Spleen (tissue), 7 donors: Measurements from ENCODE around the gene FAM222A.

Experiments
- POLR2A ChIP-seq, 3 donors: fragments of 450-650 bp; IDR thresholded peaks; one replicate each; pipeline ENCODE4 v1.5.1; 2017; ENCODE audit warnings: antibody characterized with exemption in 3 of 3, mild to moderate bottlenecking in 1 of 3
- TF ChIP-seq, protein P1 (sequence below), 11 experiments: fragments of 200-600 bp in 7 of 11; fragments of 450-650 bp in 4 of 11; sonication (generic) in 4 of 11; IDR thresholded peaks in 8 of 11; conservative IDR thresholded peaks in 3 of 11; 1 replicate in 7 of 11; 2 replicates in 4 of 11; pipeline versions ENCODE4 v1.4.0 to v1.8.0; 2016 to 2021; ENCODE audit warnings: antibody characterized with exemption in 11 of 11, inconsistent platforms in 4 of 11, mild to moderate bottlenecking in 1 of 11
- donor health status: DM: no; HTN: no; CAD: no; lungs with moderate emphysema.
- donor health status: DM: no; HTN: no; CAD: no.
- donor health status: DM: no; HTN: no; CAD: no.

DNA sequence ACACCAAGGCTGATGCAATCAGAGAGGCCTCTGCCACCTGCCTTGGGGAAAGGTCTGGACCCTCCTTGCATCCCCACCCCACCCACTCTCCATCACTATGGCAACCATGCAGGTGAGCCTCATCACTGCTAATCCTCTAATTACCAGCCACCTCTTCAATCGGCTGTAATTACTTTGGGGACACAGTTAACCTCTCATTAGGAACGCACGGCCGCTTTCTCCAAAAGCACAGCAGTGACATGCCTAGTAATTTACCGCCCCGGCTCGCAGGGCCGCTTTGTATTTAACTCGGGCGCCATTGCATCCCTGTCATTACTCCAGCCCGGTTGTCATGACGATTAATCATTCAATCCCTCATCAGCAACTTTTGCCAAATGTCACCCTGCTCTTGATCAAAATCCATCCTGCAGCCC lies 36.3 kb upstream of the FAM222A start:
- TF ChIP-seq, protein P1, sequence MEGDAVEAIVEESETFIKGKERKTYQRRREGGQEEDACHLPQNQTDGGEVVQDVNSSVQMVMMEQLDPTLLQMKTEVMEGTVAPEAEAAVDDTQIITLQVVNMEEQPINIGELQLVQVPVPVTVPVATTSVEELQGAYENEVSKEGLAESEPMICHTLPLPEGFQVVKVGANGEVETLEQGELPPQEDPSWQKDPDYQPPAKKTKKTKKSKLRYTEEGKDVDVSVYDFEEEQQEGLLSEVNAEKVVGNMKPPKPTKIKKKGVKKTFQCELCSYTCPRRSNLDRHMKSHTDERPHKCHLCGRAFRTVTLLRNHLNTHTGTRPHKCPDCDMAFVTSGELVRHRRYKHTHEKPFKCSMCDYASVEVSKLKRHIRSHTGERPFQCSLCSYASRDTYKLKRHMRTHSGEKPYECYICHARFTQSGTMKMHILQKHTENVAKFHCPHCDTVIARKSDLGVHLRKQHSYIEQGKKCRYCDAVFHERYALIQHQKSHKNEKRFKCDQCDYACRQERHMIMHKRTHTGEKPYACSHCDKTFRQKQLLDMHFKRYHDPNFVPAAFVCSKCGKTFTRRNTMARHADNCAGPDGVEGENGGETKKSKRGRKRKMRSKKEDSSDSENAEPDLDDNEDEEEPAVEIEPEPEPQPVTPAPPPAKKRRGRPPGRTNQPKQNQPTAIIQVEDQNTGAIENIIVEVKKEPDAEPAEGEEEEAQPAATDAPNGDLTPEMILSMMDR (IDR thresholded peaks at IDR 0.05 in 8 of 11, conservative IDR thresholded peaks at IDR 0.05 in 3 of 11) = no peak
- TF ChIP-seq POLR2A (IDR thresholded peaks at IDR 0.05) = no peak
